Measurements from ENCODE around the gene PLXDC1. TPM values are rescaled to one million over a fixed set of nuclear protein-coding genes. Genes with fewer than 3 reads are reported as not detected.
"Not testable (repeated sequence)": the region's sequence is repeated elsewhere in the genome, so short reads cannot be mapped to it uniquely, and the experiment has no call there.

PLXDC1 gene
- total and polyA plus RNA-seq, 2 donors (not counting 1 experiment from before 2014, with no cell fraction given), result 5.8 to 6.3 TPM

DNA sequence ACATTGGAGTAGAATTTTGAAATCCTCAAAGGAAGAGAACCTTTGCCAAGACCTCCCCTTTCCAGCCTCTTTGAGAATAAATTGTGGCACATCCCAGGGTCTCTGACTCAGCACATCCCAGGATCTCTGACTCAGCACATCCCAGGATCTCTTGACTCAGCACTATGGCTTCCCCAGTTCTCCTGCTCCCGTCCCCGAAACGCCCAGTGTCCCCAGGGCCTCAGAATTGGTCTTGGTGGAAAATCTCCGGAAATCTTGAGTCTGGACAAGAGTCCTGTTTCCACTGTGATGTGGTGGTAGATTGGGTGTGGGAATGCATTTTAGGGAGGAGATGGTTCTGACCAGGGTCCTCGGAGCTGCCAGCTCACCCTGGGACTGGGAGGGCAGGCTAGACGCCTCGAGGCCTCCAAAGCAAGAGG lies 19.2 kb downstream of the PLXDC1 start:
- H3K9ac ChIP-seq (ENCODE audit: insufficient read depth, low read length), result no peak overlapping the region
- H3K9me3 ChIP-seq (ENCODE audit: control insufficient read depth, insufficient read depth, low read depth, low read length), result no peaks in the 10 kb centered on the region
- no peak overlapping the region for H3K4me3 ChIP-seq (replicated peaks in 1 of 4; ENCODE audit: control extremely low read depth in 1 of 4, insufficient read depth in 1 of 4, low read depth in 3 of 4, low read length in 4 of 4)
- no peaks in the 10 kb centered on the region for H3K36me3 ChIP-seq (ENCODE audit: control insufficient read depth, insufficient read depth, low read length)
- H3K79me2 ChIP-seq (ENCODE audit: control insufficient read depth, insufficient read depth, low read length), result no peaks in the 10 kb centered on the region
- H3K4me2 ChIP-seq (ENCODE audit: extremely low read depth, insufficient read depth, low read length), result no peak overlapping the region
- H2AFZ ChIP-seq (ENCODE audit: low read length), result no peak overlapping the region
- peak; percentile 72 to 86 for DNase-seq (ENCODE audit: low read depth in 2 of 2)
- no peaks in the 10 kb centered on the region for H4K20me1 ChIP-seq (ENCODE audit: control insufficient read depth, extremely low read depth, insufficient read depth, low read length)
- H3K27me3 ChIP-seq (ENCODE audit: control insufficient read depth, insufficient read depth, low read length), result no peaks in the 10 kb centered on the region
- peaks cover 3% of the 10 kb centered on the region for H3K4me1 ChIP-seq (ENCODE audit: control insufficient read depth, extremely low read depth, insufficient read depth, low read length)
- H3K27ac ChIP-seq (ENCODE audit: insufficient read depth, low read length), result no peak overlapping the region
- TF ChIP-seq EZH2 (IDR thresholded peaks at IDR 0.05; ENCODE audit: low read length, missing control alignments), result no peak
- TF ChIP-seq, protein P1, sequence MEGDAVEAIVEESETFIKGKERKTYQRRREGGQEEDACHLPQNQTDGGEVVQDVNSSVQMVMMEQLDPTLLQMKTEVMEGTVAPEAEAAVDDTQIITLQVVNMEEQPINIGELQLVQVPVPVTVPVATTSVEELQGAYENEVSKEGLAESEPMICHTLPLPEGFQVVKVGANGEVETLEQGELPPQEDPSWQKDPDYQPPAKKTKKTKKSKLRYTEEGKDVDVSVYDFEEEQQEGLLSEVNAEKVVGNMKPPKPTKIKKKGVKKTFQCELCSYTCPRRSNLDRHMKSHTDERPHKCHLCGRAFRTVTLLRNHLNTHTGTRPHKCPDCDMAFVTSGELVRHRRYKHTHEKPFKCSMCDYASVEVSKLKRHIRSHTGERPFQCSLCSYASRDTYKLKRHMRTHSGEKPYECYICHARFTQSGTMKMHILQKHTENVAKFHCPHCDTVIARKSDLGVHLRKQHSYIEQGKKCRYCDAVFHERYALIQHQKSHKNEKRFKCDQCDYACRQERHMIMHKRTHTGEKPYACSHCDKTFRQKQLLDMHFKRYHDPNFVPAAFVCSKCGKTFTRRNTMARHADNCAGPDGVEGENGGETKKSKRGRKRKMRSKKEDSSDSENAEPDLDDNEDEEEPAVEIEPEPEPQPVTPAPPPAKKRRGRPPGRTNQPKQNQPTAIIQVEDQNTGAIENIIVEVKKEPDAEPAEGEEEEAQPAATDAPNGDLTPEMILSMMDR (conservative IDR thresholded peaks at IDR 0.05 in 1 of 2, IDR thresholded peaks at IDR 0.05 in 1 of 2; ENCODE audit: low read depth in 1 of 2, low read length in 2 of 2), result no peak

GRCh38 chr17:39131616-39132015 lies 19.8 kb downstream of the PLXDC1 start:
- no peak overlapping the region for H3K4me2 ChIP-seq (ENCODE audit: extremely low read depth, insufficient read depth, low read length)
- H2AFZ ChIP-seq (ENCODE audit: low read length), result no peak overlapping the region
- no peaks in the 10 kb centered on the region for H3K79me2 ChIP-seq (ENCODE audit: control insufficient read depth, insufficient read depth, low read length)
- no peaks in the 10 kb centered on the region for H3K9me3 ChIP-seq (ENCODE audit: control insufficient read depth, insufficient read depth, low read depth, low read length)
- DNase-seq (ENCODE audit: low read depth in 2 of 2), result peak in 1 of 2 donors; percentile 30
- no peaks in the 10 kb centered on the region for H3K27me3 ChIP-seq (ENCODE audit: control insufficient read depth, insufficient read depth, low read length)
- no peak overlapping the region for H3K27ac ChIP-seq (ENCODE audit: insufficient read depth, low read length)
- TF ChIP-seq, protein P1 (conservative IDR thresholded peaks at IDR 0.05 in 1 of 2, IDR thresholded peaks at IDR 0.05 in 1 of 2; ENCODE audit: low read depth in 1 of 2, low read length in 2 of 2), result no peak
- TF ChIP-seq EZH2 (IDR thresholded peaks at IDR 0.05; ENCODE audit: low read length, missing control alignments), result no peak
- H3K36me3 ChIP-seq (ENCODE audit: control insufficient read depth, insufficient read depth, low read length), result no peaks in the 10 kb centered on the region
- H4K20me1 ChIP-seq (ENCODE audit: control insufficient read depth, extremely low read depth, insufficient read depth, low read length), result no peaks in the 10 kb centered on the region
- peaks cover 3% of the 10 kb centered on the region for H3K4me1 ChIP-seq (ENCODE audit: control insufficient read depth, extremely low read depth, insufficient read depth, low read length)
- no peak overlapping the region for H3K4me3 ChIP-seq (replicated peaks in 1 of 4; ENCODE audit: control extremely low read depth in 1 of 4, insufficient read depth in 1 of 4, low read depth in 3 of 4, low read length in 4 of 4)
- H3K9ac ChIP-seq (ENCODE audit: insufficient read depth, low read length), result no peak overlapping the region

DNA sequence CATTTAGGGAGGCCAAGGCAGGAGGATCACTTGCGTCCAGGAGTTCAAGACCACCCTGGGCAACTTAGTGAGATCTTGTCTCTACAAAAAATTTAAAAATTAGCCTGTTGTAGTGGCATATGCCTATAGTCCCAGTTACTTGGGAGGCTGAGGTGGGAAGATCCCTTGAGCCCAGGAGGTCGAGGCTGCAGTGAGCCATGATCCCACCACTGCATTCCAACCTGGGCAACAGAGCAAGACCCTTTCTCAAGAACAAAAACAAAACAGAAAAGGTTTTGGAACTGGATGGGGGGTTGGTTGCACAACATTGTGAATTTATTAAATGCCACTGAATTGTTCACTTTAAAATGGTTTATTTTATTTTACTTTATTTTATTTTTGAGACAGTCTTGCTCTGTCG lies 21.2 kb downstream of the PLXDC1 start:
- H3K79me2 ChIP-seq (ENCODE audit: control insufficient read depth, insufficient read depth, low read length), result no peaks in the 10 kb centered on the region
- no peak overlapping the region for H3K27ac ChIP-seq (ENCODE audit: insufficient read depth, low read length)
- H3K4me2 ChIP-seq (ENCODE audit: extremely low read depth, insufficient read depth, low read length), result no peak overlapping the region
- H3K27me3 ChIP-seq (ENCODE audit: control insufficient read depth, insufficient read depth, low read length), result no peaks in the 10 kb centered on the region
- TF ChIP-seq, protein P1 (conservative IDR thresholded peaks at IDR 0.05 in 1 of 2, IDR thresholded peaks at IDR 0.05 in 1 of 2; ENCODE audit: low read depth in 1 of 2, low read length in 2 of 2), result no peak
- TF ChIP-seq EZH2 (IDR thresholded peaks at IDR 0.05; ENCODE audit: low read length, missing control alignments), result no peak
- H3K9me3 ChIP-seq (ENCODE audit: control insufficient read depth, insufficient read depth, low read depth, low read length), result no peaks in the 10 kb centered on the region
- H3K36me3 ChIP-seq (ENCODE audit: control insufficient read depth, insufficient read depth, low read length), result no peaks in the 10 kb centered on the region
- H3K4me3 ChIP-seq (replicated peaks in 1 of 4; ENCODE audit: control extremely low read depth in 1 of 4, insufficient read depth in 1 of 4, low read depth in 3 of 4, low read length in 4 of 4), result no peak overlapping the region
- H2AFZ ChIP-seq (ENCODE audit: low read length), result no peak overlapping the region
- H3K4me1 ChIP-seq (ENCODE audit: control insufficient read depth, extremely low read depth, insufficient read depth, low read length), result peaks cover 3% of the 10 kb centered on the region
- no peak overlapping the region for H3K9ac ChIP-seq (ENCODE audit: insufficient read depth, low read length)
- H4K20me1 ChIP-seq (ENCODE audit: control insufficient read depth, extremely low read depth, insufficient read depth, low read length), result no peaks in the 10 kb centered on the region
- no peak for DNase-seq (ENCODE audit: low read depth in 2 of 2)

DNA sequence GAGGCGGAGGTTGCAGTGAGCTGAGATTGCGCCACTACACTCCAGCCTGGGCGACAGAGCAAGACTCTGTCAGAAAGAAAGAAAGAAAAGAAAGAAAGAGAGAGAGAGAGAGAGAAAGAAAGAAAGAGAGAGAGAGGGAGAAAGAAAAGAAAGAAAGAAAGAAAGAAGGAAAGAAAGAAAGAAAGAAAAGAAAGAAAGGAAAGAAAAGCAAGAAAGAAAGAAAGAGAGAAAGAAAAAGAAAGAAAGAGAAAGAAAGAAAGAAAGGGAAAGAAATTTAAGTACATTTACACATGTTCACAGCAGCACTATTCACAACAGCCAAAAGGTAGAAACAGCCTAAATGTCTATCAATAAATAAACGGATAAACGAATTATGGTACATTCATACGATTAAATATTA lies 21.9 kb downstream of the PLXDC1 start:
- H3K4me2 ChIP-seq (ENCODE audit: extremely low read depth, insufficient read depth, low read length); H2AFZ ChIP-seq (ENCODE audit: low read length); H3K9me3 ChIP-seq (ENCODE audit: control insufficient read depth, insufficient read depth, low read depth, low read length); H3K27ac ChIP-seq (ENCODE audit: insufficient read depth, low read length); H3K9ac ChIP-seq (ENCODE audit: insufficient read depth, low read length); DNase-seq (ENCODE audit: low read depth in 2 of 2); H3K4me3 ChIP-seq (replicated peaks in 1 of 4; ENCODE audit: control extremely low read depth in 1 of 4, insufficient read depth in 1 of 4, low read depth in 3 of 4, low read length in 4 of 4); H4K20me1 ChIP-seq (ENCODE audit: control insufficient read depth, extremely low read depth, insufficient read depth, low read length); H3K27me3 ChIP-seq (ENCODE audit: control insufficient read depth, insufficient read depth, low read length); H3K4me1 ChIP-seq (ENCODE audit: control insufficient read depth, extremely low read depth, insufficient read depth, low read length); H3K79me2 ChIP-seq (ENCODE audit: control insufficient read depth, insufficient read depth, low read length); H3K36me3 ChIP-seq (ENCODE audit: control insufficient read depth, insufficient read depth, low read length): not testable (repeated sequence)

Data from fibroblast of lung (primary cell).